Smooth muscle cell (in vitro differentiated cells): ENCODE measurements around the gene AKNAD1. TPM values are rescaled to one million over a fixed set of nuclear protein-coding genes. Genes with fewer than 3 reads are reported as not detected.

Source experiments
- DNase-seq: peaks from one replicate; lab custom pipeline; 2025; ENCODE audit not compliant: unreplicated experiment; lab: John Stamatoyannopoulos, UW
- H2AFZ ChIP-seq: fragments of 200-600 bp; sonication (generic); 2 replicates; pipeline ENCODE4 v1.6.0; 2016; ENCODE audit warnings: antibody characterized with exemption, low read depth, mild to moderate bottlenecking
- H3F3A ChIP-seq: fragments of 200-600 bp; sonication (generic); 2 replicates; pipeline ENCODE4 v1.6.0; 2017; ENCODE audit warnings: antibody characterized with exemption, low read depth
- H3K27ac ChIP-seq: fragments of 200-600 bp; sonication (generic); 2 replicates; pipeline ENCODE4 v1.5.1; 2016; ENCODE audit warnings: low read depth, mild to moderate bottlenecking
- H3K27me3 ChIP-seq: fragments of 200-600 bp; sonication (generic); 2 replicates; pipeline ENCODE4 v1.6.1; 2016; ENCODE audit warnings: low read depth, mild to moderate bottlenecking
- H3K36me3 ChIP-seq: fragments of 200-600 bp; sonication (generic); 2 replicates; pipeline ENCODE4 v1.5.1; 2016; ENCODE audit warnings: low read depth
- H3K4me1 ChIP-seq: fragments of 200-600 bp; sonication (generic); 2 replicates; pipeline ENCODE4 v1.5.1; 2016; ENCODE audit warnings: low read depth
- H3K4me2 ChIP-seq: fragments of 200-600 bp; sonication (generic); 2 replicates; pipeline ENCODE4 v1.6.0; 2016; ENCODE audit warnings: mild to moderate bottlenecking
- H3K4me3 ChIP-seq: fragments of 200-600 bp; sonication (generic); 2 replicates; pipeline ENCODE4 v1.5.1; 2016; ENCODE audit warnings: mild to moderate bottlenecking
- H3K79me2 ChIP-seq: fragments of 200-600 bp; sonication (generic); 2 replicates; pipeline ENCODE4 v1.6.0; 2016; ENCODE audit warnings: low read depth, mild to moderate bottlenecking
- H3K9ac ChIP-seq: fragments of 200-600 bp; sonication (generic); 2 replicates; pipeline ENCODE4 v1.6.0; 2016; ENCODE audit warnings: low read depth
- H3K9me3 ChIP-seq: fragments of 200-600 bp; sonication (generic); replicated peaks from 2 replicates; pipeline ENCODE4 v1.5.1; 2016; ENCODE audit warnings: low read depth
- H4K20me1 ChIP-seq: fragments of 200-600 bp; sonication (generic); 2 replicates; pipeline ENCODE4 v1.6.0; 2016; ENCODE audit warnings: low read depth
- WGBS: methylation state at CpG from one replicate; pipeline ENCODE4 v1.1.7; 2016; ENCODE audit warnings: low lambda C conversion rate; 5-methylcytosine and 5-hydroxymethylcytosine counted together
- polyA plus RNA-seq: library from polyadenylated mRNA; unstranded; fragments of >200 nt; fragmentation: Nextera tagmentation; extraction: Ambion mirVana; gene quantifications from 2 replicates; pipeline ENCODE4 v1.2.1, GENCODE V29; 2016
- total RNA-seq: library from RNA; depleted of rRNA; stranded (reverse); fragments of >200 nt; gene quantifications from 2 replicates; pipeline ENCODE4 v1.2.3, GENCODE V29; 2014
- TF ChIP-seq, protein P1 (sequence below): fragments of 200-600 bp; sonication (generic); IDR thresholded peaks from 2 replicates; pipeline ENCODE4 v1.5.1; 2017; ENCODE audit warnings: borderline replicate concordance, mild to moderate bottlenecking, antibody characterized with exemption; ENCODE audit not compliant: insufficient read depth, poor library complexity, severe bottlenecking

Gene AKNAD1
- total and polyA plus RNA-seq, 2 experiments from 2014 or later, result 0.40 TPM; not detected in 1

DNA sequence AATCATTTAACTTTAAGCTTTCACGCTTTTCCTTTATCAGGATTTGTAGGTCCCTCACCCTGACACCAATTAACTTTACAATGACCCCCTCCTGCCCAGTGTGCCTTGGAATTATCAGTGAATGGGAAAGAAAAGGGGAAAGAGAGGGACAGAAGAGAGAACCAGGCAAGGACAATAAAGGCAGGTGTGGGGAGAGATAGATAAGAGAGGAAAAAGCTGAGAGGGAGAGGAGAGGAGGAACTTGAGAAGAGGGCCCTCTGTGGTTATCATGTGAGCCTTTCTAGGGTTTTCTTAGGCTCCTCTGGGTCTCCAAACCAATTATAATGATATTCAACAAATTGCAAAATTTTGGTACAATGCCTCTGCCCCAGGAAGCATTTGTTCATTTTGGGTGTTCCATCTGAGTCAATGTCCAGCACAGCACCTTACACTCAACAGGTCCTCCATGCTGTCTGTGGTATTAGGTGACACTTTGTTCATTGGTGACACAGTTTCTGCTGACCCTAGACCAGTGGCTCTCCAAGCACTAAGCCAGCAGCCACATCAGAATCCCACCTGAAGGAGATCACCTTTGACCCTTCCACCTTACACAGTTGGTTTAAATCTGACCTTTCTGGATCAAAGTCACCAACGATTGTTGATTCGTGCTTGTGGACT, 14.2 kb downstream of the AKNAD1 start:
- 82% methylated on average over 3 of the region's 3 CpGs for WGBS
- H3K79me2 ChIP-seq, result no peaks in the 10 kb centered on the region
- TF ChIP-seq, protein P1, sequence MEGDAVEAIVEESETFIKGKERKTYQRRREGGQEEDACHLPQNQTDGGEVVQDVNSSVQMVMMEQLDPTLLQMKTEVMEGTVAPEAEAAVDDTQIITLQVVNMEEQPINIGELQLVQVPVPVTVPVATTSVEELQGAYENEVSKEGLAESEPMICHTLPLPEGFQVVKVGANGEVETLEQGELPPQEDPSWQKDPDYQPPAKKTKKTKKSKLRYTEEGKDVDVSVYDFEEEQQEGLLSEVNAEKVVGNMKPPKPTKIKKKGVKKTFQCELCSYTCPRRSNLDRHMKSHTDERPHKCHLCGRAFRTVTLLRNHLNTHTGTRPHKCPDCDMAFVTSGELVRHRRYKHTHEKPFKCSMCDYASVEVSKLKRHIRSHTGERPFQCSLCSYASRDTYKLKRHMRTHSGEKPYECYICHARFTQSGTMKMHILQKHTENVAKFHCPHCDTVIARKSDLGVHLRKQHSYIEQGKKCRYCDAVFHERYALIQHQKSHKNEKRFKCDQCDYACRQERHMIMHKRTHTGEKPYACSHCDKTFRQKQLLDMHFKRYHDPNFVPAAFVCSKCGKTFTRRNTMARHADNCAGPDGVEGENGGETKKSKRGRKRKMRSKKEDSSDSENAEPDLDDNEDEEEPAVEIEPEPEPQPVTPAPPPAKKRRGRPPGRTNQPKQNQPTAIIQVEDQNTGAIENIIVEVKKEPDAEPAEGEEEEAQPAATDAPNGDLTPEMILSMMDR, result no peak
- no peak overlapping the region for H3K4me3 ChIP-seq
- no peaks in the 10 kb centered on the region for H3K36me3 ChIP-seq
- no peak overlapping the region for H3K9ac ChIP-seq
- peaks cover 3% of the 10 kb centered on the region for H3K9me3 ChIP-seq
- H3K27ac ChIP-seq, result no peak overlapping the region
- no peaks in the 10 kb centered on the region for H4K20me1 ChIP-seq
- peaks cover 13% of the 10 kb centered on the region for H3K4me1 ChIP-seq
- no peaks in the 10 kb centered on the region for H3K27me3 ChIP-seq
- H3F3A ChIP-seq, result no peaks in the 10 kb centered on the region
- DNase-seq, result no peak
- no peak overlapping the region for H2AFZ ChIP-seq
- H3K4me2 ChIP-seq, result no peak overlapping the region

DNA sequence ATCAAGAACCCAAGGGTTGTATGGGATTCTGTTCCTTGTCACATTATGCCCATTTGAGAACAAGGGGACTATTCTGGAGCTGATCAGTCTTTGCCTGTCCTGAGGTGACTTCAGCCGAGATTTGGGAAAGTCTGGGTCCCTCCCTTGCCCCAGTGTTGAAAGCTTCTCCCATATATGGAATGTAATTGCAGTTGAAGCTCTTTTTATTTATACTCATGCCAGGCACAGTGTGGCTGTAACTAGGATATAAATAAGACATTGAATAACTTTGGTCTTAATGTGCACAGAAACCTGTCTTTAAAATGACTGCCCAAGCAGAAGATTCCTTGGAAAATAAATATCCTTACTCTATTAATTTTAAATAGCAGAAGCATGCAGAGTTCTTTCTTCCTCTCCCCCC, 15.2 kb downstream of the AKNAD1 start:
- Histone ChIP-seq H3K4me1 (peaks cover 13% of the 10 kb centered on the region), H3K36me3 (no peaks in the 10 kb centered on the region), H3K27me3 (no peaks in the 10 kb centered on the region), H4K20me1 (no peaks in the 10 kb centered on the region), H3K4me2 (no peak overlapping the region), H3K79me2 (no peaks in the 10 kb centered on the region), H3K4me3 (no peak overlapping the region), H2AFZ (no peak overlapping the region), H3F3A (no peaks in the 10 kb centered on the region), H3K9ac (no peak overlapping the region), H3K9me3 (peaks cover 3% of the 10 kb centered on the region), H3K27ac (no peak overlapping the region)
- WGBS, result 61% methylated on average over 1 of the region's 1 CpG
- TF ChIP-seq, protein P1, result no peak
- DNase-seq, result no peak

DNA sequence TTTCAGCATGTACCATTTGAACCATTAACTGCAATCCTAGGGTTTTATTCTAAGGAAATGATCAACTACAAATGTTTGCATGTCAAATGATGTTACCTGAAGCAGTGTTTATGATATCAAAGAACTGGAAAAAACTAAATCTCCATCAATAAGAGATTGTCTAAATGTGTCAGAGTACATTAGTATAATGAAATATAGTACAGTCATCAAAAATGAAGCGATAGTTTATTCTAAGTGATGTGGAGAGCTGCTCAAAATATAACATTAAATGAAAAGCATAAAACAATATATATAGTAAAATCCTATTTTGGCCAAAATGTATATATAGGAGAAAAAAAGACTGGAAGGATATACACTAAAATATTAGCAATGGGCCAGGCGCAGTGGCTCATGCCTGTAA, 24.0 kb downstream of the AKNAD1 start:
- 99% methylated on average over 2 of the region's 2 CpGs for WGBS
- DNase-seq, result no peak

More for the DNA sequence above, 24.0 kb downstream of the AKNAD1 start:
- Histone ChIP-seq H3K4me2 (no peak overlapping the region), H3K9me3 (no peaks in the 10 kb centered on the region), H3K9ac (no peak overlapping the region), H3K27me3 (no peaks in the 10 kb centered on the region), H3K4me1 (peaks cover 7% of the 10 kb centered on the region), H4K20me1 (no peaks in the 10 kb centered on the region), H3K4me3 (no peak overlapping the region), H3F3A (peaks cover 4% of the 10 kb centered on the region), H2AFZ (no peak overlapping the region), H3K27ac (no peak overlapping the region), H3K79me2 (no peaks in the 10 kb centered on the region), H3K36me3 (no peaks in the 10 kb centered on the region)
- TF ChIP-seq, protein P1, result no peak
